ENCODE data around the gene PCDH15.

The PCDH15 gene

GRCh38 chr10:54708021-54708420 lies 93.0 kb downstream of the PCDH15 start:
- no peak for DNase-seq (ENCODE audit: low spot score)

- no peak for DNase-seq (ENCODE audit: low spot score)
Measured at GRCh38 chr10:54702583-54703485, 98.2 kb downstream of the PCDH15 start.

- DNase-seq (ENCODE audit: low spot score) = no peak
Measured at GRCh38 chr10:54691331-54691730, 109.7 kb downstream of the PCDH15 start.

- DNase-seq (ENCODE audit: low spot score) = no peak
Measured at GRCh38 chr10:54682554-54682953, 118.5 kb downstream of the PCDH15 start.

GRCh38 chr10:54681136-54681535 lies 119.9 kb downstream of the PCDH15 start:
- DNase-seq (ENCODE audit: low spot score) = no peak

- DNase-seq (ENCODE audit: low spot score) = no peak
Measured at GRCh38 chr10:54667136-54667535, 133.9 kb downstream of the PCDH15 start.

GRCh38 chr10:54666192-54666591 lies 134.8 kb downstream of the PCDH15 start:
- DNase-seq (ENCODE audit: low spot score) = no peak

GRCh38 chr10:54665095-54665494 lies 135.9 kb downstream of the PCDH15 start:
- no peak for DNase-seq (ENCODE audit: low spot score)

GRCh38 chr10:54660397-54660796 lies 140.6 kb downstream of the PCDH15 start:
- no peak for DNase-seq (ENCODE audit: low spot score)

GRCh38 chr10:54656643-54657042 lies 144.4 kb downstream of the PCDH15 start:
- DNase-seq (ENCODE audit: low spot score) = no peak

GRCh38 chr10:54653518-54653917 lies 147.5 kb downstream of the PCDH15 start:
- DNase-seq (ENCODE audit: low spot score) = no peak

- DNase-seq (ENCODE audit: low spot score) = no peak
Measured at GRCh38 chr10:54650547-54650946, 150.5 kb downstream of the PCDH15 start.

GRCh38 chr10:54622017-54622416 lies 179.0 kb downstream of the PCDH15 start:
- DNase-seq (ENCODE audit: low spot score) = no peak

- DNase-seq (ENCODE audit: low spot score) = no peak
Measured at GRCh38 chr10:54620352-54620751, 180.7 kb downstream of the PCDH15 start.

GRCh38 chr10:54614072-54614471 lies 187.0 kb downstream of the PCDH15 start:
- no peak for DNase-seq (ENCODE audit: low spot score)

- DNase-seq (ENCODE audit: low spot score) = peak; percentile 15
Measured at GRCh38 chr10:54613162-54613561, 187.9 kb downstream of the PCDH15 start.

- no peak for DNase-seq (ENCODE audit: low spot score)
Measured at GRCh38 chr10:54609423-54609822, 191.6 kb downstream of the PCDH15 start.

GRCh38 chr10:54607983-54608382 lies 193.0 kb downstream of the PCDH15 start:
- DNase-seq (ENCODE audit: low spot score) = no peak

- no peak for DNase-seq (ENCODE audit: low spot score)
Measured at GRCh38 chr10:54594289-54594688, 206.7 kb downstream of the PCDH15 start.

GRCh38 chr10:54587971-54588370 lies 213.1 kb downstream of the PCDH15 start:
- no peak for DNase-seq (ENCODE audit: low spot score)

GRCh38 chr10:54585572-54585971 lies 215.5 kb downstream of the PCDH15 start:
- DNase-seq (ENCODE audit: low spot score) = no peak

- DNase-seq (ENCODE audit: low spot score) = no peak
Measured at GRCh38 chr10:54577682-54578081, 223.3 kb downstream of the PCDH15 start.

- no peak for DNase-seq (ENCODE audit: low spot score)
Measured at GRCh38 chr10:54576541-54576940, 224.5 kb downstream of the PCDH15 start.

- no peak for DNase-seq (ENCODE audit: low spot score)
Measured at GRCh38 chr10:54559498-54559897, 241.5 kb downstream of the PCDH15 start.

All from kidney capillary endothelial cell (primary cell).